Measurements from ENCODE around the gene TSPOAP1.

TSPOAP1 gene

GRCh38 chr17:58276423-58276822, 52.2 kb downstream of the TSPOAP1 start:
- no peak for DNase-seq

- no peak for DNase-seq
These were observed 53.2 kb downstream of the TSPOAP1 start for GRCh38 chr17:58275417-58275816.

GRCh38 chr17:58273453-58274104, 55.0 kb downstream of the TSPOAP1 start:
- DNase-seq: no peak

GRCh38 chr17:58272367-58273280, 56.0 kb downstream of the TSPOAP1 start:
- no peak for DNase-seq

- no peak for DNase-seq
These were observed 57.2 kb downstream of the TSPOAP1 start for GRCh38 chr17:58271216-58271931.

GRCh38 chr17:58270476-58271215, 57.9 kb downstream of the TSPOAP1 start:
- DNase-seq: no peak

GRCh38 chr17:58269557-58270291, 58.9 kb downstream of the TSPOAP1 start:
- DNase-seq: no peak

GRCh38 chr17:58268774-58269556, 59.6 kb downstream of the TSPOAP1 start:
- no peak for DNase-seq

GRCh38 chr17:58268326-58268725, 60.3 kb downstream of the TSPOAP1 start:
- no peak for DNase-seq

GRCh38 chr17:58267347-58268324, 61.0 kb downstream of the TSPOAP1 start:
- DNase-seq: no peak

- DNase-seq: no peak
These were observed 62.4 kb downstream of the TSPOAP1 start for GRCh38 chr17:58265902-58266875.

- no peak for DNase-seq
These were observed 63.3 kb downstream of the TSPOAP1 start for GRCh38 chr17:58265271-58265670.

GRCh38 chr17:58264407-58265103, 64.0 kb downstream of the TSPOAP1 start:
- DNase-seq: no peak

- DNase-seq: no peak
These were observed 64.8 kb downstream of the TSPOAP1 start for GRCh38 chr17:58263773-58264172.

- DNase-seq: no peak
These were observed 66.4 kb downstream of the TSPOAP1 start for GRCh38 chr17:58262149-58262548.

- no peak for DNase-seq
These were observed 73.8 kb downstream of the TSPOAP1 start for GRCh38 chr17:58254803-58255202.

GRCh38 chr17:58253082-58253481, 75.5 kb downstream of the TSPOAP1 start:
- DNase-seq: no peak

GRCh38 chr17:58252141-58252540, 76.5 kb downstream of the TSPOAP1 start:
- DNase-seq: no peak
